Neural cell (in vitro differentiated cells): ENCODE data around the gene TJP1.

Source experiments
- CTCF ChIP-seq: fragments of 450-650 bp; IDR thresholded peaks from 2 replicates; pipeline ENCODE4 v1.5.1; 2014; ENCODE audit warnings: antibody characterized with exemption, mild to moderate bottlenecking, moderate library complexity; ENCODE audit not compliant: poor library complexity, severe bottlenecking
- EZH2 ChIP-seq: fragments of 200-600, 300-800 bp; shearing (Covaris generic), sonication (generic); IDR thresholded peaks from 2 replicates; pipeline ENCODE4 v1.6.1; 2014; ENCODE audit warnings: antibody characterized with exemption, low read length, borderline replicate concordance, mild to moderate bottlenecking; ENCODE audit not compliant: insufficient read depth, poor library complexity, severe bottlenecking
- POLR2AphosphoS5 ChIP-seq: IDR thresholded peaks from 2 replicates; pipeline ENCODE4 v1.6.1; 2012

GRCh38 chr15:29859293-29859692, 37.0 kb upstream of the TJP1 start:
- TF ChIP-seq EZH2 (no peak), POLR2AphosphoS5 (no peak), CTCF (no peak)
